K562 (cell line): ENCODE measurements around the gene PYGB. TPM values are rescaled to one million over a fixed set of nuclear protein-coding genes. Genes with fewer than 3 reads are reported as not detected.
A peak's percentile ranks its signal among the peaks of the same experiment; 100 is the strongest.

Experiments used
- BCLAF1 ChIP-seq, 2 experiments: fragments of 450-650 bp in 1 of 2; IDR thresholded peaks; 2 replicates each; pipeline ENCODE4 v1.6.1; 2011 to 2017; ENCODE audit warnings: low read depth in 2 of 2, antibody characterized with exemption in 1 of 2, borderline replicate concordance in 1 of 2, low read length in 1 of 2, mild to moderate bottlenecking in 1 of 2, mixed read lengths in 1 of 2; ENCODE audit not compliant: control insufficient read depth in 1 of 2
- ESRRB ChIP-seq: fragments of 250-450 bp; sonication (Bioruptor Pico); IDR thresholded peaks from 2 replicates; pipeline ENCODE4 v1.5.0; 2020; ENCODE audit warnings: mild to moderate bottlenecking, moderate library complexity, borderline replicate concordance
- HDAC6 ChIP-seq: IDR thresholded peaks from 2 replicates; pipeline ENCODE4 v1.6.1; 2012; ENCODE audit warnings: low read depth, mild to moderate bottlenecking, control low read depth, inconsistent platforms, low read length, moderate library complexity
- HLTF ChIP-seq: fragments of 450-650 bp; IDR thresholded peaks from 2 replicates; pipeline ENCODE4 v1.6.1; 2016
- PCBP1 ChIP-seq: fragments of 200-400 bp; formaldehyde crosslinking; IDR thresholded peaks from 2 replicates; pipeline ENCODE4 v1.6.1; 2018; ENCODE audit warnings: mild to moderate bottlenecking, low read depth, low read length; ENCODE audit not compliant: poor library complexity, severe bottlenecking
- PTBP1 ChIP-seq: fragments of 200-400 bp; formaldehyde crosslinking; IDR thresholded peaks from 2 replicates; pipeline ENCODE4 v1.6.1; 2017; ENCODE audit warnings: low read depth, low read length
- RBM39 ChIP-seq: fragments of 200-400 bp; formaldehyde crosslinking; optimal IDR thresholded peaks from 2 replicates; pipeline ENCODE3; 2018; ENCODE audit warnings: low read depth, low read length
- TCFL5 ChIP-seq: fragments of 250-450 bp; sonication (Bioruptor Pico); conservative IDR thresholded peaks from 2 replicates; pipeline ENCODE4 v1.6.1; 2021; ENCODE audit warnings: mild to moderate bottlenecking, moderate library complexity, matching md5 sums
- TEAD2 ChIP-seq: fragments of 450-650 bp; IDR thresholded peaks from 2 replicates; pipeline ENCODE4 v1.6.1; 2016; ENCODE audit warnings: missing genetic modification characterization, control low read depth, missing compliant biosample characterization
- UBTF ChIP-seq, 2 experiments: IDR thresholded peaks; 2 replicates each; pipeline ENCODE4 v1.6.1; 2012; ENCODE audit warnings: improper control_type of control experiment in 2 of 2, low read depth in 2 of 2, low read length in 2 of 2, borderline replicate concordance in 1 of 2
- YY1 ChIP-seq, 3 experiments: IDR thresholded peaks; 2 replicates each; pipeline ENCODE4 v1.6.1; 2011; ENCODE audit warnings: low read length in 2 of 3, mild to moderate bottlenecking in 2 of 3, moderate library complexity in 2 of 3, borderline replicate concordance in 1 of 3, control low read depth in 1 of 3, low read depth in 1 of 3; ENCODE audit not compliant: insufficient read depth in 3 of 3, insufficient replicate concordance in 2 of 3, control insufficient read depth in 1 of 3, insufficient read length in 1 of 3; ENCODE audit errors: extremely low read depth in 1 of 3
- ZNF384 ChIP-seq: IDR thresholded peaks from 2 replicates; pipeline ENCODE4 v1.6.1; 2012; ENCODE audit warnings: low read depth, low read length, improper control_type of control experiment
- polyA plus RNA-seq, 8 experiments: library from polyadenylated mRNA; depleted of rRNA in 4 of 8; stranded (reverse) in 5 of 8; unstranded in 3 of 8; fragments of >200 nt; fragmentation: Nextera tagmentation in 2 of 8; fragmentation: Illumina TruSeq in 1 of 8; extraction: Ambion mirVana in 2 of 8; extraction: Trizol in 1 of 8; gene quantifications; 2 replicates each; pipeline versions ENCODE4 v1.2.1 to v1.2.3, GENCODE V29; 2011 to 2014; ENCODE audit warnings: inconsistent platforms in 1 of 8, missing spikeins in 1 of 8
- total RNA-seq, 7 experiments: library from RNA; depleted of rRNA in 6 of 7; stranded (reverse); fragments of >200 nt in 6 of 7; fragmentation: Illumina TruSeq in 2 of 7; extraction: Trizol in 2 of 7; gene quantifications; 2 replicates each; pipeline versions ENCODE4 v1.2.1 to v1.2.3, GENCODE V29; 2011 to 2021; ENCODE audit warnings: low replicate concordance in 1 of 7
- TF ChIP-seq, protein P1 (sequence below): sonication (generic); formaldehyde crosslinking; IDR thresholded peaks from 2 replicates; pipeline ENCODE4 v1.8.1; 2023; ENCODE audit warnings: mild to moderate bottlenecking, missing genetic modification reagents
- TF ChIP-seq, protein P2 (sequence below), 2 experiments: fragments of 450-650 bp; conservative IDR thresholded peaks; 2 replicates each; pipeline ENCODE4 v1.6.1; 2017; ENCODE audit warnings: mild to moderate bottlenecking in 2 of 2, moderate library complexity in 2 of 2
- TF ChIP-seq, protein P3 (sequence below): IDR thresholded peaks from 2 replicates; pipeline ENCODE4 v1.6.1; 2014; ENCODE audit warnings: antibody characterized with exemption

The PYGB gene
- total and polyA plus RNA-seq, 9 of the 15 experiments (the other 6 are each of a cell fraction or from before 2014, with no cell fraction given) = 0.34 to 18.0 (median 9.8) TPM

DNA sequence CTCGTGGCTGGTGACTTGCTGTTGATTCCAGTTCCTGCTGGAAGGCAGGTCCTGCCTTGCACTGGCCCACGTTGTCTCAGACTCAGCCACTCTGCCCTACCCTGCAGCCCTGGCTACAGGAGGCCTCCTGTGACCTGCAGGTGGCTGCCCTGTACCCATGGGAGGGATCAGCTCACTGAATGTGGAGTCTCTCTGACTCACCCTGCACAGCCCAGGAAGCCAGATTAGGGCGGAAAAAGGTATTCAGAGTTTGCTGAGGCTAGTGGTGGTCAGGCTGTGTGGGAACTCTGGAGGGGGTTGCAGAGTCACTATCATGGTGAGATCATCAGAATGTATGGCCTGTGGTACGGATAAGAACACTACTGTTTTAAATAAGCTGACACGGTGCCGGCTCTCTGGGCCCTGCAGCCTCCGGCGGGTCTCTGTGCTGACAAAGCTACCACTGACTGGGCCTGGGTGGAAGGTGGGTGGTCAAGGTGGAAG is 24.7 kb upstream of the PYGB start (continued):
- TF ChIP-seq BCLAF1 (IDR thresholded peaks at IDR 0.05; ENCODE audit: borderline replicate concordance in 1 of 2, control insufficient read depth in 1 of 2, low read depth in 2 of 2, low read length in 1 of 2) (no peak), RBM39 (no peak), PCBP1 (no peak), TCFL5 (no peak), HDAC6 (no peak), PTBP1 (no peak), TEAD2 (tag) (no peak), ESRRB (no peak), UBTF (IDR thresholded peaks at IDR 0.05; ENCODE audit: borderline replicate concordance in 1 of 2, low read depth in 2 of 2, low read length in 2 of 2) (no peak), HLTF (no peak), YY1 (IDR thresholded peaks at IDR 0.05; ENCODE audit: borderline replicate concordance in 1 of 3, control insufficient read depth in 1 of 3, extremely low read depth in 1 of 3, insufficient read depth in 3 of 3, insufficient read length in 1 of 3, insufficient replicate concordance in 2 of 3, low read depth in 1 of 3, low read length in 2 of 3) (no peak), ZNF384 (no peak)
- TF ChIP-seq, protein P1, sequence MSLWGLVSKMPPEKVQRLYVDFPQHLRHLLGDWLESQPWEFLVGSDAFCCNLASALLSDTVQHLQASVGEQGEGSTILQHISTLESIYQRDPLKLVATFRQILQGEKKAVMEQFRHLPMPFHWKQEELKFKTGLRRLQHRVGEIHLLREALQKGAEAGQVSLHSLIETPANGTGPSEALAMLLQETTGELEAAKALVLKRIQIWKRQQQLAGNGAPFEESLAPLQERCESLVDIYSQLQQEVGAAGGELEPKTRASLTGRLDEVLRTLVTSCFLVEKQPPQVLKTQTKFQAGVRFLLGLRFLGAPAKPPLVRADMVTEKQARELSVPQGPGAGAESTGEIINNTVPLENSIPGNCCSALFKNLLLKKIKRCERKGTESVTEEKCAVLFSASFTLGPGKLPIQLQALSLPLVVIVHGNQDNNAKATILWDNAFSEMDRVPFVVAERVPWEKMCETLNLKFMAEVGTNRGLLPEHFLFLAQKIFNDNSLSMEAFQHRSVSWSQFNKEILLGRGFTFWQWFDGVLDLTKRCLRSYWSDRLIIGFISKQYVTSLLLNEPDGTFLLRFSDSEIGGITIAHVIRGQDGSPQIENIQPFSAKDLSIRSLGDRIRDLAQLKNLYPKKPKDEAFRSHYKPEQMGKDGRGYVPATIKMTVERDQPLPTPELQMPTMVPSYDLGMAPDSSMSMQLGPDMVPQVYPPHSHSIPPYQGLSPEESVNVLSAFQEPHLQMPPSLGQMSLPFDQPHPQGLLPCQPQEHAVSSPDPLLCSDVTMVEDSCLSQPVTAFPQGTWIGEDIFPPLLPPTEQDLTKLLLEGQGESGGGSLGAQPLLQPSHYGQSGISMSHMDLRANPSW (CRISPR knock-in tag) = no peak
- TF ChIP-seq, protein P2, sequence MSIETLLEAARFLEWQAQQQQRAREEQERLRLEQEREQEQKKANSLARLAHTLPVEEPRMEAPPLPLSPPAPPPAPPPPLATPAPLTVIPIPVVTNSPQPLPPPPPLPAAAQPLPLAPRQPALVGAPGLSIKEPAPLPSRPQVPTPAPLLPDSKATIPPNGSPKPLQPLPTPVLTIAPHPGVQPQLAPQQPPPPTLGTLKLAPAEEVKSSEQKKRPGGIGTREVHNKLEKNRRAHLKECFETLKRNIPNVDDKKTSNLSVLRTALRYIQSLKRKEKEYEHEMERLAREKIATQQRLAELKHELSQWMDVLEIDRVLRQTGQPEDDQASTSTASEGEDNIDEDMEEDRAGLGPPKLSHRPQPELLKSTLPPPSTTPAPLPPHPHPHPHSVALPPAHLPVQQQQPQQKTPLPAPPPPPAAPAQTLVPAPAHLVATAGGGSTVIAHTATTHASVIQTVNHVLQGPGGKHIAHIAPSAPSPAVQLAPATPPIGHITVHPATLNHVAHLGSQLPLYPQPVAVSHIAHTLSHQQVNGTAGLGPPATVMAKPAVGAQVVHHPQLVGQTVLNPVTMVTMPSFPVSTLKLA (conservative IDR thresholded peaks at IDR 0.05) = 0 out of 4 replicates have a peak, but pooled peaks of 1 of the 2 experiments have one; percentile 25
- TF ChIP-seq, protein P3, sequence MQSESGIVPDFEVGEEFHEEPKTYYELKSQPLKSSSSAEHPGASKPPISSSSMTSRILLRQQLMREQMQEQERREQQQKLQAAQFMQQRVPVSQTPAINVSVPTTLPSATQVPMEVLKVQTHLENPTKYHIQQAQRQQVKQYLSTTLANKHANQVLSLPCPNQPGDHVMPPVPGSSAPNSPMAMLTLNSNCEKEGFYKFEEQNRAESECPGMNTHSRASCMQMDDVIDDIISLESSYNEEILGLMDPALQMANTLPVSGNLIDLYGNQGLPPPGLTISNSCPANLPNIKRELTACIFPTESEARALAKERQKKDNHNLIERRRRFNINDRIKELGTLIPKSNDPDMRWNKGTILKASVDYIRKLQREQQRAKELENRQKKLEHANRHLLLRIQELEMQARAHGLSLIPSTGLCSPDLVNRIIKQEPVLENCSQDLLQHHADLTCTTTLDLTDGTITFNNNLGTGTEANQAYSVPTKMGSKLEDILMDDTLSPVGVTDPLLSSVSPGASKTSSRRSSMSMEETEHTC = no peak
